ENCODE results near the gene USO1. TPM values are rescaled to one million over a fixed set of nuclear protein-coding genes. Genes with fewer than 3 reads are reported as not detected.

The USO1 gene
- total RNA-seq, 1 donor from 2014 or later, result 64.2 TPM

DNA sequence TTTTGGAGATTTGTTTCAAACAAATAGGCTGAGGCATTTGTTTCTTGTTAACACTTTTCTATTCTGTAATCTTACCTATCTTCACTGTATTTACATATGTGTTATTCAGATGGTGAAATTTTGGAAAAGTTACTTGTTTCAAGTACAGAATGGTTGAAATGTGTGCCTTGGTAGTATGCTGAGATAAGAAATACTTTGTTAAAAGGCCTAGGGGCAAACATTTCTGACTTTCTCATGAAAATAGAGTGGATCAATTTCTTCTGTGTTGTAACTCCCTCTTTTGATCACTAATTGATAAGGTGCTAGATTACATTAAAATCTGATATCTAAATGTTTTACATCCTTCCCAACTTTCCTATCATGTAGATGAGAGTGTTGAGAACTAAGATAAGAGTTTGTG is 18.1 kb downstream of the USO1 start:
- TF ChIP-seq, protein P1, sequence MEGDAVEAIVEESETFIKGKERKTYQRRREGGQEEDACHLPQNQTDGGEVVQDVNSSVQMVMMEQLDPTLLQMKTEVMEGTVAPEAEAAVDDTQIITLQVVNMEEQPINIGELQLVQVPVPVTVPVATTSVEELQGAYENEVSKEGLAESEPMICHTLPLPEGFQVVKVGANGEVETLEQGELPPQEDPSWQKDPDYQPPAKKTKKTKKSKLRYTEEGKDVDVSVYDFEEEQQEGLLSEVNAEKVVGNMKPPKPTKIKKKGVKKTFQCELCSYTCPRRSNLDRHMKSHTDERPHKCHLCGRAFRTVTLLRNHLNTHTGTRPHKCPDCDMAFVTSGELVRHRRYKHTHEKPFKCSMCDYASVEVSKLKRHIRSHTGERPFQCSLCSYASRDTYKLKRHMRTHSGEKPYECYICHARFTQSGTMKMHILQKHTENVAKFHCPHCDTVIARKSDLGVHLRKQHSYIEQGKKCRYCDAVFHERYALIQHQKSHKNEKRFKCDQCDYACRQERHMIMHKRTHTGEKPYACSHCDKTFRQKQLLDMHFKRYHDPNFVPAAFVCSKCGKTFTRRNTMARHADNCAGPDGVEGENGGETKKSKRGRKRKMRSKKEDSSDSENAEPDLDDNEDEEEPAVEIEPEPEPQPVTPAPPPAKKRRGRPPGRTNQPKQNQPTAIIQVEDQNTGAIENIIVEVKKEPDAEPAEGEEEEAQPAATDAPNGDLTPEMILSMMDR (IDR thresholded peaks at IDR 0.05), result no peak
- Histone ChIP-seq H3K4me3 (no peak overlapping the region), H3K27ac (no peak overlapping the region), H3K27me3 (no peaks in the 10 kb centered on the region), H3K4me1 (peaks cover 9% of the 10 kb centered on the region), H3K9me3 (no peaks in the 10 kb centered on the region), H3K36me3 (no peaks in the 10 kb centered on the region)
- DNase-seq (no peak), ATAC-seq (no peak)
- intact Hi-C loops (cut with DNase I), result no loop called here

DNA sequence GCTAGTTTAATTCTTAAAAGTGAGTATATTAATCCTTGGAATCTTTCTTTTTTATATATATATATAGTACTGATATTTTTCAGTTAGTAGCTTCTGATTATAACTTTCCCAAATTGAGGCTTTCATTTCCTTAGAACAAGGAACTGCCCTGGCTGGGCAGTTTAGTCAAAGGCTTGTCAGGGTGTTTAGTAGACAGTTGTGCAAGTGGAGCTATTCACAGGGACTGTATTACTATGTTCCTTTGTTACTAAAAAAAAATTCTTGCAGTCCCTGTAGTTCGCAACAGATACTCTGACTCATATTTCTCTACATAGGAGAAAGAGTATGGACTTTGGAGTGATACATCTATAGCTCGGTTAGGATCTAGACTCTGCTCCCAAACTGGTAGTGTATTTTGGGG is 20.8 kb downstream of the USO1 start:
- peak; percentile 78 for ATAC-seq
- Histone ChIP-seq H3K27ac (no peak overlapping the region), H3K9me3 (no peaks in the 10 kb centered on the region), H3K4me1 (peaks cover 6% of the 10 kb centered on the region), H3K4me3 (no peak overlapping the region), H3K36me3 (no peaks in the 10 kb centered on the region), H3K27me3 (no peaks in the 10 kb centered on the region)
- DNase-seq, result no peak
- intact Hi-C loops (cut with DNase I), result no loop called here
- TF ChIP-seq, protein P1 (IDR thresholded peaks at IDR 0.05), result no peak

DNA sequence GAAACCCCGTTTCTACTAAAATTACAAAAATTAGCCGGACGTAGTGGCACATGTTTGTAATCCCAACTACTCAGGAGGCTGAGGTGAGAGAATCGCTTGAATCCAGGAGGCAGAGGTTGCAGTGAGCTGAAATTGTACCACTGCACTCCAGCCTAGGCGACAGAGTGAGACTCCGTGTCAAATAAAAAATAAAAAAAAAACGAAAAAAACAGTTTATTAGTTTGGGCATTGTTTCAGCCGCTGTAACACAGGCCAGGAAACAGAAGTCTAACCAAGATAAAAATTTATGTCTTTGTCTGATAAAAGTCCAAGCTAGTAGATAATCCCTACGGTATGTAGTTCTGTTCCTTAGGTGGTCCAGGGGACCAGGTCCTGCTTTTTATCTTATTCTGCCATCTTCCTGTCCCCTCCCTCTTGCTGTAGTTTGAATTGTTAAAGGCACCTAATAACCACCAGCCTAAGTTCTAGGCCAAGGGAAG is 21.4 kb downstream of the USO1 start:
- no peaks in the 10 kb centered on the region for H3K9me3 ChIP-seq
- H3K27me3 ChIP-seq, result no peaks in the 10 kb centered on the region
- no peak overlapping the region for H3K4me3 ChIP-seq
- DNase-seq (no peak), ATAC-seq (no peak)
- H3K4me1 ChIP-seq, result peaks cover 6% of the 10 kb centered on the region
- TF ChIP-seq, protein P1 (IDR thresholded peaks at IDR 0.05), result no peak
- no peak overlapping the region for H3K27ac ChIP-seq
- intact Hi-C loops (cut with DNase I), result no loop called here
- no peaks in the 10 kb centered on the region for H3K36me3 ChIP-seq

DNA sequence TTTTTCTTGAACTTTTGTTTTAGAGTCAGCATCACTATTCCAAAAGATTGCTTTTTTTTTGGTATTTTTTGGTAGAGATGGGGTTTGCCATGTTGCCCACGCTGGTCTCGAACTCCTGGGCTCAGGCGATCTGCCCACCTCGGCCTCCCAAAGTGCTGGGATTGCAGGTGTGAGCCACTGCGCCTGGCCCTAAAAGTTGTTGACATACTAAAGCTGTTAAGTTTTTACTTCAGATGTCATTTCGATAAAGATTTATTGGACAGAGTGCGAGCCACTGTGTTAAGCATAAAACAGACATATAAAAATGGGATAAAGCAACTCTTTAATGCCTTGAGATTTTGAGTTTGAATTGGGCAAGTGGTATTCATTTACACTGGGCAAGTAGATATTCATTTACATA is 28.3 kb downstream of the USO1 start:
- Histone ChIP-seq H3K36me3 (peaks cover 41% of the 10 kb centered on the region), H3K27me3 (no peaks in the 10 kb centered on the region), H3K4me3 (no peak overlapping the region), H3K27ac (no peak overlapping the region), H3K4me1 (no peaks in the 10 kb centered on the region), H3K9me3 (no peaks in the 10 kb centered on the region)
- TF ChIP-seq, protein P1 (IDR thresholded peaks at IDR 0.05), result no peak
- ATAC-seq, result no peak
- intact Hi-C loops (cut with DNase I), result no loop called here
- DNase-seq, result no peak

DNA sequence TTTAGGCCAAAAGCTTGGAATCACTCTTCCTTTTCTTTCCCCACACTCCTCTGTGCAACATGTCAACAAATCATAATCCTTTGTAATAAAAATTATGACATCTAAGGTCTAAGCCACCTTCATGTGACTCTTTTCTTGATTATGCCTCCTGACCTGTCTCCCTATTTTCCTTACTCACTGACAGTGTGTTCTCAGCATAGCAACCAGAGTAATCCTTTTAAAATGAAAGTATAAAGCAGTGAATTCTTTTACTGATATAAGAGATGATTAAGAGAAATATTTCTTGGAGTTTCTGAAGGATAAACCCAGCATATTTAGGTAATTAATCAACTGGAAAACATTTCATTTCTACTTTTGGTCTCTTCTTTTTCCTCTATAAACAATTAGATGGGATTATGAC is 44.7 kb downstream of the USO1 start:
- TF ChIP-seq, protein P1 (IDR thresholded peaks at IDR 0.05), result no peak
- Histone ChIP-seq H3K4me3 (no peak overlapping the region), H3K27me3 (no peaks in the 10 kb centered on the region), H3K9me3 (no peaks in the 10 kb centered on the region), H3K36me3 (peaks cover 44% of the 10 kb centered on the region), H3K4me1 (peaks cover 3% of the 10 kb centered on the region), H3K27ac (no peak overlapping the region)
- ATAC-seq, result no peak
- intact Hi-C loops (cut with DNase I), result no loop called here
- DNase-seq, result no peak

DNA sequence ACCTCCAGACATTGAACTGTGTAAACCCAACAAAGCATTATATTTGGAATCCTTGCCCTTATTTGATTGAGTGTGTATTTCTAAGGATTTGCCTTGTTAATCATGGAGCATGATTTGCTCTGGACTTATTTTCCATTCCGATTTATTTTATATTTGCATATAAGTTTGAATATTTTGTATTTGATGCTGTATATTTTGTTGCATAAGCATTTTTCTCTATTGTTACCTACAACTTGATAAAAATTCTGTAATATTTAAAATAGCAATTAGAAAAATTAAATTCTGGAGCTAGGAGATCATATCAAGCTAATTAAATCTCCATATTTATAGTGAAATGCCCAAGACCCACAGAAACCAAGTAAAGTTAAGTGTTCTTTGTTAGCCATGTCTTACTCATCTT is 47.2 kb downstream of the USO1 start:
- H3K36me3 ChIP-seq, result peaks cover 66% of the 10 kb centered on the region
- TF ChIP-seq, protein P1 (IDR thresholded peaks at IDR 0.05), result no peak
- no peak overlapping the region for H3K4me3 ChIP-seq
- no peaks in the 10 kb centered on the region for H3K9me3 ChIP-seq
- no peaks in the 10 kb centered on the region for H3K27me3 ChIP-seq
- H3K27ac ChIP-seq, result no peak overlapping the region
- no peak for ATAC-seq
- peaks cover 3% of the 10 kb centered on the region for H3K4me1 ChIP-seq
- intact Hi-C loops (cut with DNase I), result no loop called here
- DNase-seq, result no peak
